Stimulated activated CD4-positive, alpha-beta T cell treated with anti-CD3 and anti-CD28 coated beads, Interleukin-1b, Interleukin-23, amount 100 ng/mL, for 1 hour (primary cell): Measurements from ENCODE around the gene LHX6.
A peak's percentile ranks its signal among the peaks of the same experiment; 100 is the strongest.

Source experiments
- DNase-seq, 2 donors: peaks; one replicate each; pipeline ENCODE4 v3.0.0-alpha.2; 2020; ENCODE audit warnings: low read depth in 2 of 2

The LHX6 gene

GRCh38 chr9:122228568-122229484 is at the start of gene LHX6:
Gene LHX6 (minus strand): TSS chr9:122228957. CDS start chr9:122228740, 217 bp downstream.
- no peak for DNase-seq

- DNase-seq, result no peak
These were observed 48.6 kb upstream of the LHX6 start for GRCh38 chr9:122277285-122277897.

- no peak for DNase-seq
These were observed 47.3 kb upstream of the LHX6 start for GRCh38 chr9:122276096-122276495.

GRCh38 chr9:122274055-122274454 is 45.3 kb upstream of the LHX6 start:
- no peak for DNase-seq

- DNase-seq, result no peak
These were observed 39.5 kb upstream of the LHX6 start for GRCh38 chr9:122268041-122268814.

GRCh38 chr9:122265149-122265915 is 36.6 kb upstream of the LHX6 start:
- DNase-seq, result no peak

- DNase-seq, result peak; percentile 52 to 80
These were observed 35.8 kb upstream of the LHX6 start, which contains the start of the genes MRRF and RBM18 for GRCh38 chr9:122264360-122265148. Gene MRRF (plus strand): TSS chr9:122264882. CDS start chr9:122270892, 6,010 bp downstream. Gene RBM18 (minus strand): TSS chr9:122264840. CDS start chr9:122261492, 3,348 bp downstream.

GRCh38 chr9:122263699-122264349 is 35.1 kb upstream of the LHX6 start:
- DNase-seq, result no peak

GRCh38 chr9:122262073-122262472 is 33.3 kb upstream of the LHX6 start:
- DNase-seq, result no peak

- DNase-seq, result no peak
These were observed 32.7 kb upstream of the LHX6 start for GRCh38 chr9:122261469-122261881.

GRCh38 chr9:122258886-122259415 is 30.2 kb upstream of the LHX6 start:
- DNase-seq, result no peak

- DNase-seq, result no peak
These were observed 27.4 kb upstream of the LHX6 start for GRCh38 chr9:122256206-122256605.

GRCh38 chr9:122254761-122255160 is 26.0 kb upstream of the LHX6 start:
- no peak for DNase-seq

- DNase-seq, result no peak
These were observed 24.0 kb upstream of the LHX6 start for GRCh38 chr9:122252796-122253195.

- no peak for DNase-seq
These were observed 22.6 kb upstream of the LHX6 start for GRCh38 chr9:122251351-122251750.

GRCh38 chr9:122248448-122248865 is 19.7 kb upstream of the LHX6 start:
- DNase-seq, result no peak

- DNase-seq, result no peak
These were observed 17.9 kb upstream of the LHX6 start for GRCh38 chr9:122246666-122247065.

GRCh38 chr9:122244349-122244748 is 15.6 kb upstream of the LHX6 start:
- no peak for DNase-seq

- DNase-seq, result no peak
These were observed 11.0 kb upstream of the LHX6 start for GRCh38 chr9:122239722-122240121.

- DNase-seq, result no peak
These were observed 7.9 kb upstream of the LHX6 start for GRCh38 chr9:122236681-122237080.
